WTC11 (cell line): ENCODE data around the gene RPTOR. TPM values are rescaled to one million over a fixed set of nuclear protein-coding genes. Genes with fewer than 3 reads are reported as not detected.
A peak's percentile ranks its signal among the peaks of the same experiment; 100 is the strongest.

Experiments
- ATAC-seq: fragments of 200-7000 bp; cut with Tn5 transposase; 2 replicates; pipeline ENCODE4 v1.10.0; 2021; ENCODE audit warnings: mild to moderate bottlenecking, moderate library complexity
- CTCF ChIA-PET: fragments of 300-600 bp; sonication (Branson Sonifier 250); formaldehyde crosslinking; loops from one replicate; lab custom pipeline; 2021; ENCODE audit warnings: antibody characterized with exemption; lab: Charles Lee
- POLR2A ChIA-PET: fragments of 350-600 bp; sonication (Branson Sonifier 250); formaldehyde crosslinking; loops from one replicate; lab custom pipeline; 2021; ENCODE audit warnings: antibody characterized with exemption; lab: Charles Lee
- DNase-seq: peaks from one replicate; pipeline ENCODE4 v3.0.0; 2021; ENCODE audit warnings: low spot score
- H3K27ac Mint-ChIP-seq: 2 replicates; pipeline ENCODE4 v1.8.0; 2021; ENCODE audit warnings: mixed read lengths
- H3K27me3 Mint-ChIP-seq: 2 replicates; pipeline ENCODE4 v1.8.0; 2021; ENCODE audit warnings: low read depth, mild to moderate bottlenecking, moderate library complexity, mixed read lengths
- H3K36me3 Mint-ChIP-seq: 2 replicates; pipeline ENCODE4 v1.8.0; 2021; ENCODE audit warnings: mixed read lengths
- H3K4me1 Mint-ChIP-seq: 2 replicates; pipeline ENCODE4 v1.8.0; 2022; ENCODE audit warnings: mixed read lengths
- H3K4me3 Mint-ChIP-seq: 2 replicates; pipeline ENCODE4 v1.8.0; 2021; ENCODE audit warnings: mild to moderate bottlenecking, moderate library complexity, mixed read lengths
- H3K9me3 Mint-ChIP-seq: 2 replicates; pipeline ENCODE4 v1.8.0; 2021; ENCODE audit warnings: mixed read lengths
- ARID4B ChIP-seq: sonication (generic); formaldehyde crosslinking; IDR thresholded peaks from 2 replicates; pipeline ENCODE4 v1.8.0; 2023; ENCODE audit warnings: missing genetic modification reagents, mild to moderate bottlenecking, borderline replicate concordance
- ETV6 ChIP-seq: sonication (generic); formaldehyde crosslinking; IDR thresholded peaks from 2 replicates; pipeline ENCODE4 v1.8.1; 2022; ENCODE audit warnings: mild to moderate bottlenecking, missing genetic modification reagents
- JUN ChIP-seq: sonication (generic); formaldehyde crosslinking; IDR thresholded peaks from 2 replicates; pipeline ENCODE4 v1.8.0; 2023; ENCODE audit warnings: mild to moderate bottlenecking, missing genetic modification reagents
- MYBL2 ChIP-seq: sonication (generic); formaldehyde crosslinking; IDR thresholded peaks from 2 replicates; pipeline ENCODE4 v1.8.1; 2023; ENCODE audit warnings: mild to moderate bottlenecking, moderate library complexity, missing genetic modification reagents
- PRRX2 ChIP-seq: fragments of 250-450 bp; sonication (Bioruptor Pico); IDR thresholded peaks from 2 replicates; pipeline ENCODE4 v1.8.0; 2021; ENCODE audit warnings: mild to moderate bottlenecking
- RELA ChIP-seq: sonication (generic); formaldehyde crosslinking; IDR thresholded peaks from 2 replicates; pipeline ENCODE4 v1.8.1; 2022; ENCODE audit warnings: missing genetic modification reagents, mild to moderate bottlenecking, borderline replicate concordance
- RORB ChIP-seq: fragments of 250-450 bp; sonication (Bioruptor Pico); IDR thresholded peaks from 2 replicates; pipeline ENCODE4 v1.9.0; 2021; ENCODE audit warnings: mild to moderate bottlenecking
- SMAD4 ChIP-seq: sonication (generic); formaldehyde crosslinking; IDR thresholded peaks from 2 replicates; pipeline ENCODE4 v1.8.0; 2022; ENCODE audit warnings: mild to moderate bottlenecking, missing genetic modification reagents
- SOX15 ChIP-seq: fragments of 250-450 bp; sonication (Bioruptor Pico); IDR thresholded peaks from 2 replicates; pipeline ENCODE4 v1.9.0; 2021; ENCODE audit warnings: mild to moderate bottlenecking
- TEAD4 ChIP-seq: sonication (generic); formaldehyde crosslinking; IDR thresholded peaks from 2 replicates; pipeline ENCODE4 v1.8.0; 2022; ENCODE audit warnings: mild to moderate bottlenecking, missing genetic modification reagents
- TP53 ChIP-seq: sonication (generic); formaldehyde crosslinking; IDR thresholded peaks from 2 replicates; pipeline ENCODE4 v1.8.1; 2023; ENCODE audit warnings: mild to moderate bottlenecking, missing genetic modification reagents
- USF2 ChIP-seq: sonication (generic); formaldehyde crosslinking; IDR thresholded peaks from 2 replicates; pipeline ENCODE4 v1.8.1; 2023; ENCODE audit warnings: mild to moderate bottlenecking, missing genetic modification reagents, moderate library complexity
- ZBTB21 ChIP-seq: sonication (generic); formaldehyde crosslinking; IDR thresholded peaks from 2 replicates; pipeline ENCODE4 v1.8.1; 2023; ENCODE audit warnings: mild to moderate bottlenecking, missing genetic modification reagents, borderline replicate concordance
- ZNF138 ChIP-seq: sonication (generic); formaldehyde crosslinking; conservative IDR thresholded peaks from 2 replicates; pipeline ENCODE4 v1.8.1; 2022; ENCODE audit warnings: mild to moderate bottlenecking, moderate library complexity, missing genetic modification reagents
- ZNF281 ChIP-seq: sonication (generic); formaldehyde crosslinking; IDR thresholded peaks from 2 replicates; pipeline ENCODE4 v1.8.0; 2023; ENCODE audit warnings: mild to moderate bottlenecking, missing genetic modification reagents
- ZNF396 ChIP-seq: fragments of 250-450 bp; sonication (Bioruptor Pico); IDR thresholded peaks from 2 replicates; pipeline ENCODE4 v1.8.0; 2021; ENCODE audit warnings: mild to moderate bottlenecking, moderate library complexity, borderline replicate concordance
- ZNF671 ChIP-seq: fragments of 250-450 bp; sonication (Bioruptor Pico); IDR thresholded peaks from 2 replicates; pipeline ENCODE4 v1.8.0; 2021; ENCODE audit warnings: mild to moderate bottlenecking
- total RNA-seq: library from RNA; stranded (reverse); gene quantifications from 3 replicates; pipeline ENCODE4 v1.2.3, GENCODE V29; 2021
- TF ChIP-seq, protein P1 (sequence below): fragments of 250-450 bp; sonication (Bioruptor Pico); IDR thresholded peaks from 2 replicates; pipeline ENCODE4 v1.9.0; 2021; ENCODE audit warnings: mild to moderate bottlenecking
- TF ChIP-seq, protein P2 (sequence below): fragments of 250-450 bp; sonication (Bioruptor Pico); IDR thresholded peaks from 2 replicates; pipeline ENCODE4 v1.9.0; 2021; ENCODE audit warnings: moderate library complexity, mild to moderate bottlenecking, inconsistent platforms, borderline replicate concordance

The RPTOR gene
- total RNA-seq, 1 experiment from 2014 or later: 41.0 TPM

DNA sequence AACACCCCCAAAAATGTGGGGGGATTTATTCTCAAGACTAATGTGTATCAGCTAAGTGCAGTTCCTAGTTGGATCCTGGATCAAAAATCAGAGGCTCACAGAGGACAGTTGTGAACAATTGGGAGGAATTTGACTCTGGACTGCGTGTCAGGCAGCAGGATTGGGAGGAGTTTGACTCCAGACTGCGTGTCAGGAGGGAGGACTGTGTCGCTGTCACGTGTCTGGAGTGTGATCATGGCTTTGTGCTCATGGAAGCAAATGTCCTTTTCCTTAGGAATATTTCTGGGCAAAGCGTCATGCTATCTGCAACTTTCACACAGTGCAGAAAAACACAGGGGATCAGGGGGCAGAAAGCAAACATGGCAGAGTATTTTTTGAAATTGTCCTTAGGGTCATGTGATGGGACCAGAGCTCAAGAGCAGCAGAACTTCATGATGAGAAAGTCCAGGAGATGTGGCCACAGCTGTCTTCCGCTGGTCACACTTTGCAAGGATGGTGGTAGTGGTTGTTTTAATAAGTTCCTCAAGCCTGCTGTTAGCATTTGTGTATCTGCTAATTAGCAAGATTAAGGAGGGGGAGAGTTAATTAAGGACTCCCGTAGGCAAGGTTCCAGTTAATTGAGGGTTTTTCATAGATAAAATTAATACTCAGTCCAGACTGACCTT lies 325.0 kb downstream of the RPTOR start (continued):
- TF ChIP-seq ZNF281: no peak
- no peak for TF ChIP-seq USF2 (CRISPR knock-in tag)
- TF ChIP-seq ZNF671 (CRISPR knock-in tag): no peak
- no peak for TF ChIP-seq PRRX2 (CRISPR knock-in tag)
- TF ChIP-seq ARID4B (CRISPR knock-in tag): no peak

- H3K27me3 Mint-ChIP-seq: no peaks in the 10 kb centered on the region
- DNase-seq (no peak), ATAC-seq (no peak)
- TF ChIP-seq RELA (CRISPR knock-in tag) (no peak), SMAD4 (CRISPR knock-in tag) (no peak), TP53 (no peak), ZNF138 (CRISPR knock-in tag) (no peak), ZBTB21 (no peak)
- H3K4me1 Mint-ChIP-seq: peaks cover 30% of the 10 kb centered on the region
- no peak overlapping the region for H3K4me3 Mint-ChIP-seq
- ChIA-PET CTCF (interaction anchor here (1.2 kb wide), 1 partner anchor 11 kb away, joined by 4 read pairs; no protein-coding TSS in a partner anchor), POLR2A (no interaction called here)
- no peaks in the 10 kb centered on the region for H3K9me3 Mint-ChIP-seq
- H3K36me3 Mint-ChIP-seq: 0 out of 2 replicates have a peak, but pooled peaks cover 3% of the 10 kb centered on the region
- peak overlapping the region; percentile 55; the same call in 1 of the 2 replicates for H3K27ac Mint-ChIP-seq
Observed at GRCh38 chr17:80870401-80870800, 325.8 kb downstream of the RPTOR start.

GRCh38 chr17:80871341-80871740 lies 326.7 kb downstream of the RPTOR start:
- ChIA-PET CTCF (interaction anchor here (1.4 to 3.7 kb wide), 2 partner anchors 12 to 28 kb away, joined by 5 to 28 read pairs; no protein-coding TSS in a partner anchor), POLR2A (no interaction called here)
- H3K36me3 Mint-ChIP-seq: 0 out of 2 replicates have a peak, but pooled peaks cover 3% of the 10 kb centered on the region
- no peaks in the 10 kb centered on the region for H3K9me3 Mint-ChIP-seq
- H3K27ac Mint-ChIP-seq: no peak overlapping the region
- H3K4me3 Mint-ChIP-seq: no peak overlapping the region
- no peaks in the 10 kb centered on the region for H3K27me3 Mint-ChIP-seq
- H3K4me1 Mint-ChIP-seq: peaks cover 30% of the 10 kb centered on the region
- peak; percentile 8 for DNase-seq
- ATAC-seq: no peak
- TF ChIP-seq TP53: no peak
- no peak for TF ChIP-seq ETV6 (CRISPR knock-in tag)
- TF ChIP-seq JUN (CRISPR knock-in tag): no peak
- no peak for TF ChIP-seq SOX15 (CRISPR knock-in tag)
- TF ChIP-seq TEAD4 (CRISPR knock-in tag): no peak
- TF ChIP-seq RORB (CRISPR knock-in tag): no peak
- TF ChIP-seq ARID4B (CRISPR knock-in tag): no peak
- no peak for TF ChIP-seq MYBL2 (CRISPR knock-in tag)
- TF ChIP-seq, protein P1, sequence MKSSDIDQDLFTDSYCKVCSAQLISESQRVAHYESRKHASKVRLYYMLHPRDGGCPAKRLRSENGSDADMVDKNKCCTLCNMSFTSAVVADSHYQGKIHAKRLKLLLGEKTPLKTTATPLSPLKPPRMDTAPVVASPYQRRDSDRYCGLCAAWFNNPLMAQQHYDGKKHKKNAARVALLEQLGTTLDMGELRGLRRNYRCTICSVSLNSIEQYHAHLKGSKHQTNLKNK (CRISPR knock-in tag): no peak
- TF ChIP-seq ZNF396 (CRISPR knock-in tag): no peak
- no peak for TF ChIP-seq PRRX2 (CRISPR knock-in tag)
- TF ChIP-seq, protein P2, sequence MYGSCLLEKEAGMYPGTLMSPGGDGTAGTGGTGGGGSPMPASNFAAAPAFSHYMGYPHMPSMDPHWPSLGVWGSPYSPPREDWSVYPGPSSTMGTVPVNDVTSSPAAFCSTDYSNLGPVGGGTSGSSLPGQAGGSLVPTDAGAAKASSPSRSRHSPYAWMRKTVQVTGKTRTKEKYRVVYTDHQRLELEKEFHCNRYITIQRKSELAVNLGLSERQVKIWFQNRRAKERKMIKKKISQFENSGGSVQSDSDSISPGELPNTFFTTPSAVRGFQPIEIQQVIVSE: no peak
